Activated CD4-positive, alpha-beta T cell treated with anti-CD3 and anti-CD28 coated beads, Interleukin-2, Interleukin-6, amounts not matched to agents 100 ng/mL and 50 ng/mL, durations not matched to agents 16 hours and 8 hours (primary cell): ENCODE measurements around the gene RAD51B.
A peak's percentile ranks its signal among the peaks of the same experiment; 100 is the strongest.

Experiments
- DNase-seq: peaks from one replicate; pipeline ENCODE4 v3.0.0-alpha.2; 2020

The RAD51B gene

GRCh38 chr14:68154275-68154674 is 334.7 kb downstream of the RAD51B start:
- no peak for DNase-seq

GRCh38 chr14:68157971-68158371 is 338.4 kb downstream of the RAD51B start:
- no peak for DNase-seq

DNA sequence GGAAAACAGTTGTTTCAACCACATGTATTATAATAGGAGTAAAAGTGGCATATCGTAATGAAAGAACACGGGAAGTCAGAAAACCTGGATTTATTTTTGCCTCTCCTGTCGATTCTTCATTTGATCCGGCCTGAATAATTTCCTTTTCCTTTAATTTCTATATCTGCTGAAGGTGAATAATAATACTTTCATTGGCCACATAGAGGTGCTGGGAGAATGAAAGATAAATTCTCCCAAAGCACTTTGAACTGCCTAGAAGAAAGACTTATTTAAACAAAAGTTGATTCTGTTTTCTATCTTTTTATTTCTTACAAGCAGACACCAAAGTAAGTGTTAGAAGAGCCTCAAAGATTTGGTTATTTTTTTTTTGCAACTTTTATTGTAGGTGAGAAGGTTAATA is 339.1 kb downstream of the RAD51B start:
- DNase-seq, result no peak

DNA sequence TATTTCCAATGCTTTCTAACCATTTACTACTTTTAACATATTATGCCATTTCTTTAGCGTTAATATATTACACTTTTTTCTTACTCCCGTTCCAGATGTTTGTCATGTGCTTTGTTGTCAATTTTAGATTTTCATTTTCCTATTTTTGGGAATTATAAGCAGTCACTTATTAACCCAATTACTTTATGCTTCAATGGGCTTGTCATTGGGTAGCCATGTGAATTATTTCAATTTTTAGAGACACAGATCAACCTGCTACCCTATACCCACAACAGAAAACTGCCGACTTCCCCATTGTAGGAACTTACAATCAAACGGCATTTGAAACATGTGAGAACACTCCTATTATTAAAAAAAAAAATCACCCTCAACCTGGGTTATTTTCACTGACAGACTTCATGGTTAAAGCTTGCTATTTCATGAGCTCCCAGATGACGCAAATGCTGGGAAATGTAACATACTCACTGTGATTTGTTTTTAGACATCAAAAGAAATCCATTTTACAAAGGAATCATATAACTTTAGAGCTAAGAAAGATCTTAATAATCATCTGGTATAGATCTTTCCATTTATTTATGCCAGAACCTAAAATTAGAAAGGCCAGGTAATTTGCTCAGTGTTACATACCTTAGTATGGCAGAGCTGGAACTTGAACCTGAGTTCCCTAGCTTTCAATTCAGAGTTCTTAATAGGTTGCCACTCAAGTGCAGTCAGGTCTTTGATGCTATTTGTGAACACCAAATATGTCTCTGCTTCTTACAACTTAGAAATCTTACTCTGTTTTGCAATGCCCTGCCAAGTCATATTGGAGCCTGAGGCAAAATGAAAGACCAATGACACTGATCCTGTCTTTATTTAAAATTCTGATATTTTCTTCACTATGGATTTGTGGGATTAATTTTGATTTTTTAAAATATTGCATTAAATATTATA is 340.4 kb downstream of the RAD51B start:
- DNase-seq, result no peak

DNA sequence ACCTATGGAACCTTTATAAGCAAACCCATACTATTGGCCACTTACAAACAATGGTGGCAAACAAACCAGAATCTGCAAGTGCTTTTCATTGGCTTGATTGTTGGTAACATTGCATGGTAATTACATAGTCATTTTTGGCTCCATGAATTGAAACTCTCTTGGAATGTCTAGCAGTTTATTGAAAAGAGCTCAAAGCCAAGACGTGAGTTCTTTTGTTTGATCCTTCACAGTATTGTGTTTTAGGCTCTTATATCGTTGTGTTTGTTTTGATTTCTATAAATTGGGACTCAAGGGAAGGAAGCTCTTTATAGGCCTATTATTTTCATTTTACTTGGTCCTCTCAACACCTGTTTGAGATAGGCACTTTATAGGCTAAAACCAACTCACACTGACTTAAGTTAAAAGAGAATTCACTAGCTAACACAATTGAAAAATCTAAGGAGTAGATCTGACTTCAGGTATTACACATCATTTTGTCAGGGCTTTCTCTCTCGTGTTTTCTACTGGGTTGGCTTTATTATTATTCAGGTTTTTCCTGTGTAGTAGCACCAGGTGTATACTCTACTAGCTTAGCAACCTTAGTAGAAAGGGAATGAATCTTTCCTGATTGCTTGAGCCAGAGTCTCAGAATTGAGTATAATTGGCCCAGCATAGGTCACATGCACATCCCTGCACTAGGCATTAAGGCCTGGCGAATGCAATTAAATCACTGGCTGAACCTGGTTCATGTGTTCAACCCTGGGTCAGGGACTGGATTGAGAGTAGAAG is 341.4 kb downstream of the RAD51B start:
- DNase-seq, result no peak

DNA sequence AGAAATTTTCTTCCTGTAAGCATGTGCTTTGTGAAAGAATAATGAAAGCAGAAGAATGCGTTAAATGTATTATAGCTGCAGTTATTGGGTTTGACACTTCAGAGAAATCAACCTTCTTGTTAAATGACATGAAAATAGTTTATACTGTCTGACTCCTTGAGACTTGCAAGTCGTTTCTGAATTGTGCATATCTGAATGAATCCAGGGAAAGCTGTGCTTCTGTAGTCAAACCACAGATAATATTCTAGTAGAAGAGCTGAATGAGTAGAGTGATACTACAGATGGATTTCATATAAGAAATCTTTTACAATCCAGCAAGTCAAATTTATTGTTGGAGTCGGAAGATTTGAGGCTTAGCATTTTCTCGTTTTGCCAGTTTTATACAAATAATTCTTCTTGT is 343.3 kb downstream of the RAD51B start:
- no peak for DNase-seq

- DNase-seq, result no peak
Measured at GRCh38 chr14:68164711-68165113, 345.1 kb downstream of the RAD51B start.

- DNase-seq, result no peak
Measured at GRCh38 chr14:68165274-68165843, 345.8 kb downstream of the RAD51B start.

DNA sequence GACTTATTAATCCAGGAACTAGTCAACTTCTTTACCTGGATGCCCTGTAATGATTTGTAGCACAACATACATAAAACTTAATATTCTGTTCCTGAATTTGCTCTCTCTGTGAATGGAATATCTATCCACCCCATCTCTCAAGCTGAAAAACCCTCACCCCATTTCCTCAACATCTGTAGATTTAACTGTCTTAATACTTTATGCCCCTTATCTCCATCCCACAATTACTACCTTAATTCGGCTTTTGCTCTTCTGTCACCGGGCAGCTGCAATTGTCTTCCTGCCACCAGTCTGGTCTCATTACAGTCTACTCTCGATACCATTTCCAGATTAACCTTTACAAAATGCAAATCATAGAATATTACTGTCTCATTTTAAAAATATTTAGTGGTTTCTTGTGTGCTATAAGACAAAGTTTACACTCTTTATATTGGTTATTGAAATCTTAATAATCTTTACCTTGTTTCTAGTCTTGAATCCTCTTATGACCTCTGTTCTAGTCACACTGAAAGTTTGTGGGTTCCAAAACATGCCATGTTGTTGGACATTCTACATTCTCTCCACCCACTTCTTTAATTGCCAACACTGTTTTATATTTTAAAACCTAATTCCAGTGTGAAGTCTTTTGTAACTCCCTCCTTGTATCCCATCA is 347.3 kb downstream of the RAD51B start:
- no peak for DNase-seq

- DNase-seq, result no peak
Measured at GRCh38 chr14:68167383-68168087, 348.0 kb downstream of the RAD51B start.

GRCh38 chr14:68168460-68169109 is 349.0 kb downstream of the RAD51B start:
- DNase-seq, result no peak

DNA sequence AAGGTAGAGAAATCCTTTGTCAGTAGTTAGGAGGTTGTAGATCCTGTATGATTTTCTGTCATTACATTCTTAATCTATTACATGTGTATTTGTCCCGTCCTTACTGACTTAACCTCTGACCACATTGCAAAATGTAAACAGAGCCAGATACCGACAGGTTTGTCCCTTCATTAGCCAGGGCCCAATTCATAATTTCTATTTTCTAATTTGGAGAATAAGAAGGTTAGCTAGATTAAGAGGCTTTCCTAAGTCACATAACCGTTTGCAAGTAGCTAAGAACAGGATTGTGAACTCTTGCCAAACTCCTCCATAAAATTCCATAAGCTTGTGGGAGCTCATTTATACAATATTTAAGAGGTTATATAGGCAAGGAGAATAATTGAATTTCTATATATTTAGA is 352.6 kb downstream of the RAD51B start:
- no peak for DNase-seq

DNA sequence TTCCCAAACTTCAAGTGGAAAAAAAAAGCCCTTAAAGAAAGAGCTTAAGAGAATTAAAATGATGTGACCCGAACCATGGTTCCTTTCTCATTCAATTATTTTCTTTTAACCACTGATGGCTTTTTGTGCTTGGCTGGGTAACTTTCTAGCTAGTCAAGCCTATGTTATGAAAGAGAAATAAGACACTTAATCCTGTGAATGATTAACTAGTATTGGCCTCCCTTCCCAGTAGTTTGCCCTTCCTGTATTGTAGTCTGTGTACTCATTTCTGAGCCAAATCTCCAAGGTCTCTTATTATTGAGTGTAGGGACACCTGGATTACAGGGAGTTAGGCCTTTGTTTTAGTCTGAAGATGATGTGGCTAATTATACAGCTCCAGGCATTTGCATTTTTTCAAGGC is 353.0 kb downstream of the RAD51B start:
- DNase-seq, result no peak

DNA sequence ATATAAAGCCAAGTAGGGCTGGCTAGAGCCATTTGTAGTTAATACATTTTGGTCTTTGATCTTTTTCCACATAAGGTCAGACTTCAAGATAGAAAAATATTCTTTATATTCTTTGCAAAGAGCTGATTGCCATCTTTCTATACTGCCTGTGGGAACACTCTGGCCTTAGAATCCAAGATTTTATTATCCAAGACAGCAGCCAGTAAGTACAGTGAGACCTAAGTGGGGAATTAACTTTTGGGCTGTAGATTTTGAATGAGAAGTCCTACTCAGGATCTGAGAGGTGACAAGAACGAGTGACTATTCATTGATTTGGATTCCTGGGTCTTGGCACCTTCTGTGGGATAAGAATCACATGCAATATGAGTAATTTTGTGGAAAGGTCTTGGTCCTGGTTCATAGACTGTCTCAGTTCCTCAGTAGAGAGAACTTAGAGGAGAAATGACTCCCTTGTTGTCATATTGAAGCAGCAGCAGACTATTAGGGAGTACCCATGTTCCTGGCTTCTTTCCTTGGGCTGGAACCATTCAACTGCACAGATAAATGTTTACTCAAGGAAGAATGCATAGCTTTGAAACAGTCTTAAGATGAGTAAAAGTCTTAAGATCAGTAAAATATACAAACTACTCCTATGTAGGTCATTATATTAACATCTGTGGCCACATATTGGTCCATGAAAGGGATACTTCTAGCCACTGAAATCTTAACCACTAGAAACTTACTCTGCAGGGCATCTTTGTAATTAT is 353.8 kb downstream of the RAD51B start:
- no peak for DNase-seq

DNA sequence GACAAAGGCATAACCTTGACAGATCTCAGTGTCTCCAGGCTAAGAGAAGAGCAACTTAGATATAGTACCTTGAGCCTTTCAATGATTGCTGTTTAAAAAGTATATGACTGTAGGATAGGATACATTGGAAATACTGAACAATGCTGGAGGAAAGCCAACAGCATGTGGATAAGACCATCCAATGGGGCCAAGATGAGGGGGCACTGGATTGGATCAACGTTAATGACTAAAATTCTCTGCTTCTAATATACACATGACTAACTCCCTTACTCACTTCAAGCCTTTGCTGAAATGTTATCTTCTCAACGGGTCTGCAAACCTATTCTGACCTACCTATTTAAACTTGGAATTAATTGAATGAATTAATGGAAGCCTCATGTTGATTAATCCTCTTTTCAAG is 354.9 kb downstream of the RAD51B start:
- DNase-seq, result no peak

- no peak for DNase-seq
Measured at GRCh38 chr14:68176687-68177086, 357.1 kb downstream of the RAD51B start.

DNA sequence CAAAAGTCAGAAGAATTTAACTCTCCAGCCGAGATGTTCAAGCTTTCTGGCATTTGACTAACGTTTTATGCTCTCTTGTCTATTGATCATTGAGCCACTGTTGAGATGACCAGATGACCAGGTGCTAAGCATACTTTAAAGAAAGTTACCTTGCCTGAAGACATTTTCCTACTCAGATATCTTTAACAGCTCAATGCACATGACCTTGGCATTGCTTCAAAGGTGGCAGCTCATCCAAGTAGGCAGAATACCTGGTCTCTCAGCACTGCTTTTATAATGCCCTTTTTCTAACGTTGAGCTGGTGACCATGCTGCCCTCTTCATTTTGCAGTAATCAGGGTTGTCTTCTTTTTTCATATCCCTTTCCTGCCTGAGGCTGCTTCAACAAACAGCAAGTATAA is 358.1 kb downstream of the RAD51B start:
- DNase-seq, result no peak

GRCh38 chr14:68178282-68178681 is 358.7 kb downstream of the RAD51B start:
- DNase-seq, result no peak

- no peak for DNase-seq
Measured at GRCh38 chr14:68181519-68182326, 362.1 kb downstream of the RAD51B start.

GRCh38 chr14:68182492-68182891 is 362.9 kb downstream of the RAD51B start:
- DNase-seq, result peak; percentile 61
